ENCODE results near the gene TCEA3. TPM values are rescaled to one million over a fixed set of nuclear protein-coding genes. Genes with fewer than 3 reads are reported as not detected.

TCEA3 gene
- total and polyA plus RNA-seq, 11 donors = 21.5 to 87.3 (median 55.9) TPM

DNA sequence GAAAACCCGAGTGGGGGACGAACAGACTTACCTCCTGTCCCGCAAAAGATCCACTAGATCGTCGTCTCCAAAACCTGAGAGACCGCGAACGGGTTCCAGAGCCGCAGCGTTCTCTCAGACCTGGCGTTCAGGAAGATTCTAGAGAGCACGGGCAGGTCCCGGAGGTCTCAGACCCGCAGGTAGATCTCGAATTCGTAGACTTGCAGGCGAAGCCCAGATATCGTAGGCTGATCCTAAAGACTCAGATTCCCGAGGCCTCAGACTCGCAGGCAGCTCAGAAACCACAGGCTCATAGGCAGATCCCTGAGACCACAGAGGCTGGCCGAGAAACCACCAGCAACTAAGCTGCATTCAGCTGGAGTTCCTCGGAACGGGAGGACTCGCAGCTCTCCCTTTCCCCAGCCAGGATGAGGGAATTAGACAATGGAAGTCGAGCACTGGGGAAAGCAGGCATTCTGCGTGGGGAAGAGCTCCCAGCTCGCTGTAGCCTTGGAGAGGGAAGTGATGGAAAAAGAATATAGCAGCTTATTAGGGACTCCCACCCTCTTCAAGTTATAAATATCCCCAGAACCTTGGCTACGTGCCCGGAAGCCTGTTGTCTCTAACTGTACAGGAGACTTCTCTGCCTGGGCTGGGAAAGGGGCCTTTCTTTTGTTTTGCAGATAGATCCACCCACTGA, 55.1 kb downstream of the TCEA3 start, which contains the start of gene ZNF436:
TSS of gene ZNF436 (minus strand) at position 502 of the 679 bp plus-strand sequence. CDS start 1,831 bp downstream, outside the sequence.
- Histone ChIP-seq H3K9me3 (peaks cover 0 to 24% (median 4%) of the 10 kb centered on the region in 12 donors), H3K4me3 (peak within 1 kb of the TSS; percentile 66 to 100 (median 87)), H3K27ac (peak within 1 kb of the TSS; percentile 94 to 100 (median 98)), H3K4me1 (peaks cover 17 to 52% (median 40%) of the 10 kb centered on the region in 12 donors), H3K27me3 (no peaks in the 10 kb centered on the region), H3K36me3 (peaks cover 2 to 33% (median 24%) of the 10 kb centered on the region in 9 donors)
- TF ChIP-seq, protein P1, sequence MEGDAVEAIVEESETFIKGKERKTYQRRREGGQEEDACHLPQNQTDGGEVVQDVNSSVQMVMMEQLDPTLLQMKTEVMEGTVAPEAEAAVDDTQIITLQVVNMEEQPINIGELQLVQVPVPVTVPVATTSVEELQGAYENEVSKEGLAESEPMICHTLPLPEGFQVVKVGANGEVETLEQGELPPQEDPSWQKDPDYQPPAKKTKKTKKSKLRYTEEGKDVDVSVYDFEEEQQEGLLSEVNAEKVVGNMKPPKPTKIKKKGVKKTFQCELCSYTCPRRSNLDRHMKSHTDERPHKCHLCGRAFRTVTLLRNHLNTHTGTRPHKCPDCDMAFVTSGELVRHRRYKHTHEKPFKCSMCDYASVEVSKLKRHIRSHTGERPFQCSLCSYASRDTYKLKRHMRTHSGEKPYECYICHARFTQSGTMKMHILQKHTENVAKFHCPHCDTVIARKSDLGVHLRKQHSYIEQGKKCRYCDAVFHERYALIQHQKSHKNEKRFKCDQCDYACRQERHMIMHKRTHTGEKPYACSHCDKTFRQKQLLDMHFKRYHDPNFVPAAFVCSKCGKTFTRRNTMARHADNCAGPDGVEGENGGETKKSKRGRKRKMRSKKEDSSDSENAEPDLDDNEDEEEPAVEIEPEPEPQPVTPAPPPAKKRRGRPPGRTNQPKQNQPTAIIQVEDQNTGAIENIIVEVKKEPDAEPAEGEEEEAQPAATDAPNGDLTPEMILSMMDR (IDR thresholded peaks at IDR 0.05) = no peak
- TF ChIP-seq POLR2A (IDR thresholded peaks at IDR 0.05) = peak in 1 of 2 donors; percentile 75
- peak; percentile 40 to 54 (median 52) for ATAC-seq
- 0 to 1% (median 0%) methylated on average over 11 to 29 of the region's 29 CpGs for WGBS, 4 donors
- intact Hi-C loops (cut with DNase I) = loop anchor here in 8 of 10 donors (1.0 to 10.0 kb wide), 9 partner anchors 25 to 115 kb away; partner anchors contain the start of genes ASAP3 (in 2 of the 8) and HNRNPR (in 2 of the 8)
- DNase-seq = peak; percentile 88 to 97 (median 95)

DNA sequence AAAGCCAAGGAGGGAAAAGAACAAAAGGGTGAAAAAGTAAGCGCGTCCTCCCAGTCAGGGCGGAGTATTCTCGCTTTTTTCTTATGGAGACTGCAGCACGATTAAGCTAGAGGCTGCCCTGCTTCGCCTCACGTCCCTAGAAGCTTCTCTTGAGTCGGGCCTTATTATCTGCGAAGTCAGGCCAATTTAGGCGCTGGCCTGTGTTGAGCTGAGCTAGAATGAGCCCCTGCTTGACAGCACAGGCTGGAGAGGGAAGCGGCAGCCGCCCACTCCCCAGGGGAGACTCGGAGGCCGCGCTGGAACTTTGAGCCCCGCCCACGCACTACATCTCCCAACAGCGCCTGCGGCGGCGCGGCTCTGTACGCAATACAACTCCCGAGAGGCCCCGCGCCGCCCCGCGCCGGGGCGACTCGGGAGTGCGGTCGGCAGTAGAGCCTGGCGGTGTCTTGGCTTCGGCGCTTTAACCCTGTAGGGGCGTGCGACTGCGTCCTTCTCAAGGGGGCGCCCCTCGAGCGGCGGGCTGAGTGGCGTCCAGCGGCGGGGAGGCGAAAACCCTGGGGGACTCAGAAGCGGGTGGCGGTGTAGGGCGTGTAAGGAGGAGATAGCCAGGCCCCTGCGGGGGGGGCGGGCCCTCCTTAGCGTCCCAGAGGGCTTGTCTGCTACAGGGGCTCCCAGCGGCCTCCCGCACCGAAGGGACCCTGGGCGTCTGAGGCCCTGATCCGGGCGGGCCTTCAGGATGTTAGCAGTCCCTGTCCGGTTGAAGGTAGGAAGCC, 55.8 kb downstream of the TCEA3 start:
- peak overlapping the region; percentile 66 to 100 (median 87) for H3K4me3 ChIP-seq
- H3K27ac ChIP-seq = peak overlapping the region; percentile 94 to 100 (median 98)
- DNase-seq (peak; percentile 92 to 97 (median 94)), ATAC-seq (peak; percentile 84 to 90 (median 87))
- intact Hi-C loops (cut with DNase I) = loop anchor here in 8 of 10 donors (1.0 to 10.0 kb wide), 9 partner anchors 24 to 116 kb away; partner anchors contain the start of genes HNRNPR (in 6 of the 8) and ASAP3 (in 2 of the 8)
- peaks cover 0 to 31% (median 11%) of the 10 kb centered on the region in 12 donors for H3K9me3 ChIP-seq
- no peaks in the 10 kb centered on the region for H3K27me3 ChIP-seq
- 0 to 1% (median 0%) methylated on average over 10 to 61 of the region's 61 CpGs for WGBS, 4 donors
- TF ChIP-seq, protein P1 (IDR thresholded peaks at IDR 0.05) = peak in 6 of 12 donors; percentile 7 to 37 (median 20)
- peak; percentile 21 to 92 for TF ChIP-seq POLR2A (IDR thresholded peaks at IDR 0.05)
- H3K36me3 ChIP-seq = peaks cover 2 to 41% (median 32%) of the 10 kb centered on the region in 9 donors
- peaks cover 17 to 52% (median 40%) of the 10 kb centered on the region in 12 donors for H3K4me1 ChIP-seq

DNA sequence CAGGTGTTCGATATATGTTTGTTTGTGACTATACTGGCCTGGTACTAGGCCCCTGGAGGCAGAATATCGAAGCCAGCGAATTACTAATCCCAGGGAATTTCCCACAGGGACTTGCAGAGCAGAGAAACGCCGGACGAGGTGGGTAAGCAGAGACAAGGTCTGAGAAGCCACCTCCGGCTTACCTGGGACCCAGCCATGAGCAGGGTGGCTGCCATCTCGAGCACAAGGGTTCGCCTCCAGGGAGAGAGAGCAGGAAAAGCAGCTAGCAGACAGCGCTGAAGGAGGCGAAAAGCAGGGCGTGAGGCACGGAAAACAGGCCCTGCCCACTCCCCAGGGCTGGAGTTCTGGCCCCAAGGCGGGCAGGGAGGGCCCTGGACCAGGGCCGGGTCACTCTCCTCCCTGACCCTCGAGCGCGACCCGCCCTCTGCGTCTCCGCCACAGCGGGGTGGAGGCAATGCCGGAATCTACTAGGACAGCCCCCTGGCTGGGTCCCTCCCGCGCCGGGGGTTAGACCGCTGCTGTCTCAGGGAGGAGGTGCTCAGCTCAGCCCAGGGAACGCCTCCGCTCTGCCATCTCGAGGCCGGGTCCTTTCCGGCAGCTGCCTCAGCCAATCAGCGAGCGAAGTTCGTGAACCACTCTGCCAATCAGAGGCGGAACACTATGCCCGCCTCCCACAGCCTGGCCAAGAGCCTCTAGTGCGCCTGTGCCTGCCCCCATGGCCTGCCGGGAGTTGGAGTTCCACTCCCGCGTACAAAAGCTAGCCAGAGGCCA, 56.6 kb downstream of the TCEA3 start:
- Histone ChIP-seq H3K36me3 (peaks cover 2 to 48% (median 39%) of the 10 kb centered on the region in 9 donors), H3K4me1 (peaks cover 17 to 50% (median 40%) of the 10 kb centered on the region in 12 donors), H3K27me3 (no peaks in the 10 kb centered on the region), H3K27ac (peak overlapping the region; percentile 94 to 100 (median 98)), H3K4me3 (peak overlapping the region; percentile 66 to 100 (median 87)), H3K9me3 (peaks cover 0 to 39% (median 19%) of the 10 kb centered on the region in 12 donors)
- 2 to 4% (median 3%) methylated on average over 24 to 41 of the region's 41 CpGs for WGBS, 4 donors
- DNase-seq (peak; percentile 99), ATAC-seq (peak; percentile 92 to 95 (median 94))
- intact Hi-C loops (cut with DNase I) = loop anchor here in 8 of 10 donors (1.0 to 10.0 kb wide), 7 partner anchors 23 to 117 kb away; partner anchors contain the start of genes HNRNPR (in 6 of the 8) and ASAP3 (in 1 of the 8)
- TF ChIP-seq POLR2A (IDR thresholded peaks at IDR 0.05) = peak in 1 of 2 donors; percentile 78
- TF ChIP-seq, protein P1 (IDR thresholded peaks at IDR 0.05) = peak in 5 of 12 donors; percentile 13 to 44 (median 29)
